Glutamatergic neuron (in vitro differentiated cells): ENCODE measurements around the gene APP. TPM values are rescaled to one million over a fixed set of nuclear protein-coding genes. Genes with fewer than 3 reads are reported as not detected.

ENCODE experiments used
- DNase-seq: peaks from one replicate; pipeline ENCODE4 v3.0.0; 2022
- H3K27ac Mint-ChIP-seq: one replicate; pipeline ENCODE4 v1.8.0; 2020; ENCODE audit warnings: mild to moderate bottlenecking, mixed read lengths, inconsistent platforms; ENCODE audit not compliant: unreplicated experiment
- H3K27me3 Mint-ChIP-seq: one replicate; pipeline ENCODE4 v1.8.0; 2020; ENCODE audit warnings: mild to moderate bottlenecking, moderate library complexity, mixed read lengths, inconsistent platforms; ENCODE audit not compliant: unreplicated experiment
- H3K36me3 Mint-ChIP-seq: one replicate; pipeline ENCODE4 v1.8.0; 2020; ENCODE audit warnings: mild to moderate bottlenecking, mixed read lengths, inconsistent platforms; ENCODE audit not compliant: unreplicated experiment
- H3K4me1 Mint-ChIP-seq: one replicate; pipeline ENCODE4 v1.8.0; 2020; ENCODE audit warnings: mild to moderate bottlenecking, low read depth, mixed read lengths, inconsistent platforms; ENCODE audit not compliant: unreplicated experiment
- H3K4me3 Mint-ChIP-seq: one replicate; pipeline ENCODE4 v1.8.0; 2020; ENCODE audit warnings: mild to moderate bottlenecking, mixed read lengths, inconsistent platforms; ENCODE audit not compliant: unreplicated experiment
- H3K9me3 Mint-ChIP-seq: one replicate; pipeline ENCODE4 v1.8.0; 2020; ENCODE audit warnings: mild to moderate bottlenecking, moderate library complexity, mixed read lengths, inconsistent platforms; ENCODE audit not compliant: unreplicated experiment
- total RNA-seq: library from RNA; stranded (reverse); fragmentation: NEBNext Ultra II Directional; extraction: Animal tissue kit (Norgen Biotek cat#: 25700); gene quantifications from one replicate; pipeline ENCODE4 v1.2.1, GENCODE V29; 2021; ENCODE audit not compliant: unreplicated experiment
- TF ChIP-seq, protein P1 (sequence below): fragments of 200-600 bp; sonication (generic); IDR thresholded peaks from one replicate; pipeline ENCODE4 v1.5.0; 2021; ENCODE audit not compliant: partially characterized antibody, unreplicated experiment

The APP gene
- total RNA-seq, 1 donor from 2014 or later: 735 TPM

DNA sequence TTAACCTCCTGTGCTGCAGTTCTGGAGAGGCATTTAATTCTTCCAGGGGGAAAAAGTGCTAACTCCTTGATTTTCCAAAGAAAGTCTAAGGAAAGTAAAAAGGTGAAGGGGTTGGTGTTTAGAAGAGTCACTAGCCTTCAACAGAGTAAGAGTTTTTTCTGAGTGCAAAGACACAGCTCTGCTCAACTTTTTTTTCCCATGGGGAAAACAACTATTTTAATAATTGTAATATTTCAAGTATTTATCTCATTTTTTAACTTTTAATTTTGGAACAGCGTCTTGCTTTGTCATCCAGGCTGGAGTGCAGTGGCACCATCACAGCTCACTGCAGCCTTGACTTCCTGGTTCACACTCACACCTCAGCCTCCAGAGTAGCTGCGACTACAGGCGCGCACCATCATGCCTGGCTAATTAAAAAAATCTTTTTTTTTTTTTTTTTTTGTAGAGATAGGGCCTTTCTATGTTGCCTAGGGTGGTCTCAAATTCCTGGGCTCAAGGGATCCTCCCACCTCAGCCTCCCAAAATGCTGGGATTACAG lies 202.6 kb downstream of the APP start:
- H3K36me3 Mint-ChIP-seq: peaks cover 11% of the 10 kb centered on the region
- TF ChIP-seq, protein P1, sequence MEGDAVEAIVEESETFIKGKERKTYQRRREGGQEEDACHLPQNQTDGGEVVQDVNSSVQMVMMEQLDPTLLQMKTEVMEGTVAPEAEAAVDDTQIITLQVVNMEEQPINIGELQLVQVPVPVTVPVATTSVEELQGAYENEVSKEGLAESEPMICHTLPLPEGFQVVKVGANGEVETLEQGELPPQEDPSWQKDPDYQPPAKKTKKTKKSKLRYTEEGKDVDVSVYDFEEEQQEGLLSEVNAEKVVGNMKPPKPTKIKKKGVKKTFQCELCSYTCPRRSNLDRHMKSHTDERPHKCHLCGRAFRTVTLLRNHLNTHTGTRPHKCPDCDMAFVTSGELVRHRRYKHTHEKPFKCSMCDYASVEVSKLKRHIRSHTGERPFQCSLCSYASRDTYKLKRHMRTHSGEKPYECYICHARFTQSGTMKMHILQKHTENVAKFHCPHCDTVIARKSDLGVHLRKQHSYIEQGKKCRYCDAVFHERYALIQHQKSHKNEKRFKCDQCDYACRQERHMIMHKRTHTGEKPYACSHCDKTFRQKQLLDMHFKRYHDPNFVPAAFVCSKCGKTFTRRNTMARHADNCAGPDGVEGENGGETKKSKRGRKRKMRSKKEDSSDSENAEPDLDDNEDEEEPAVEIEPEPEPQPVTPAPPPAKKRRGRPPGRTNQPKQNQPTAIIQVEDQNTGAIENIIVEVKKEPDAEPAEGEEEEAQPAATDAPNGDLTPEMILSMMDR: no peak
- peaks cover 12% of the 10 kb centered on the region for H3K9me3 Mint-ChIP-seq
- peaks cover 4% of the 10 kb centered on the region for H3K4me1 Mint-ChIP-seq
- H3K4me3 Mint-ChIP-seq: no peak overlapping the region
- H3K27ac Mint-ChIP-seq: no peak overlapping the region
- DNase-seq: no peak
- H3K27me3 Mint-ChIP-seq: peaks cover 7% of the 10 kb centered on the region

DNA sequence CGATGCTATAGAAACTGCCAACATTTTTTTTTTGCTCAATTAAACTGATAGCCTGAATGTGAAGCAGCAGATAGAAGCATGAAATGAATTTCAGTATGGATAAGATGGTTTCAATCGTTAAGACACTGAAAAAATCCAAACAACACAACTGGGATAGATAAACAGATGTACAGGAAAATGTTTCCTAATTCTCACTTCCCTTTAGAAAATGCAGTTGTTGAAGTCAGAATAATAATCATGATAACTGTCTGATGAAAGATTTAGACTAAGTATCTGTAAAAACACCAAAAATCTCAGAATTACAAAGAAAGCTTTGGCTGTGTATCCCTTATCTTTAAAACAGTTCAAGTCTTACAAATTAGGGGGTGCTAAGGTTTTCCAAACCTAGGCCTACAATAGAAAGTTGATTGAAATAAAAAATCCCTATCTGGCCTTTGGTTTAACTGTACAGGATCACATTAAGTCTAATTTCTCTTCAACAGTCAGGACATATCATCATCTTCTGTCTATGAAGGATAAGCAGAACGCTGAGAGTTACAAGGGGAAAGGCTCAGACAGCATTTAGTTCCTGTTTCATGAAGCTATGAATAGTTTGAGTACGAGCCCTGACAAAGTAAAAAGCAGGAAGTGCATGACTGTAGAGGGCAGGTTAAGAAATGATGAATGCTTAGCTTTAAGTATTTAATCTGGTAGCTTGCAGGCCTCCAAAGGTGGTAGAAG lies 203.2 kb downstream of the APP start:
- H3K27me3 Mint-ChIP-seq: peaks cover 7% of the 10 kb centered on the region
- DNase-seq: no peak
- no peak overlapping the region for H3K27ac Mint-ChIP-seq
- no peak overlapping the region for H3K4me3 Mint-ChIP-seq
- peaks cover 7% of the 10 kb centered on the region for H3K4me1 Mint-ChIP-seq
- H3K9me3 Mint-ChIP-seq: peaks cover 12% of the 10 kb centered on the region
- peaks cover 11% of the 10 kb centered on the region for H3K36me3 Mint-ChIP-seq
- TF ChIP-seq, protein P1: no peak

- peaks cover under 1% of the 10 kb centered on the region for H3K36me3 Mint-ChIP-seq
- H3K9me3 Mint-ChIP-seq: peaks cover 7% of the 10 kb centered on the region
- no peak for DNase-seq
- H3K4me1 Mint-ChIP-seq: peaks cover 17% of the 10 kb centered on the region
- no peak overlapping the region for H3K4me3 Mint-ChIP-seq
- H3K27me3 Mint-ChIP-seq: peaks cover 4% of the 10 kb centered on the region
- TF ChIP-seq, protein P1: no peak
- H3K27ac Mint-ChIP-seq: no peak overlapping the region
Observed at GRCh38 chr21:25965951-25966707, 204.4 kb downstream of the APP start.

GRCh38 chr21:25964926-25965325 lies 205.6 kb downstream of the APP start:
- Mint-ChIP-seq H3K36me3 (no peaks in the 10 kb centered on the region), H3K4me3 (no peak overlapping the region), H3K27me3 (peaks cover 4% of the 10 kb centered on the region), H3K9me3 (peaks cover 8% of the 10 kb centered on the region), H3K4me1 (peaks cover 28% of the 10 kb centered on the region), H3K27ac (no peak overlapping the region)
- no peak for DNase-seq
- TF ChIP-seq, protein P1: no peak
